ENCODE measurements around the gene TMEM170A. TPM values are rescaled to one million over a fixed set of nuclear protein-coding genes. Genes with fewer than 3 reads are reported as not detected.
A peak's percentile ranks its signal among the peaks of the same experiment; 100 is the strongest.

The TMEM170A gene
- total RNA-seq, 1 experiment from 2014 or later: 10.1 TPM

DNA sequence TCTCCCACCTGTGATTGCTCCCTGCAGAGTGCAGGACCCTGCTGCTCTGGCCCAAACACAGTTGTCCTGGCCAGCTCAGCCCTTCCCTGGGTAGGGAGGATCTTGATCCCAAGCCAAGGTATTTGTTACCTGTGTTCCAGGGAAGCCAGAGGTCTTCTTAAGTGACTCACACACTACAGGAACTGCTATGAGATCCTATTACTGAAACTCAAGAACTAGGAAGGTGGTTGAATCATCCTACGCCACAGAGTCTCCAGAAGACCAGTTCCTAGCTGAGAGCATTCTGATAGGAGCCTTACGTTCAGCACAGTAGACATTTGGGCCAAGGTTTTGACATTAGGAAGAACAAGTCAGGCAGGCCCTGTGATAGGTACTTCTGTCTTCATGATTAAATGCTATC lies 18.7 kb upstream of the TMEM170A start:
- intact Hi-C loops (cut with micrococcal nuclease): no loop called here
- TF ChIP-seq EZH2 (IDR thresholded peaks at IDR 0.05; ENCODE audit: low read length, unreplicated experiment) (no peak), EZH2phosphoT487 (IDR thresholded peaks at IDR 0.05; ENCODE audit: borderline replicate concordance, low read length) (no peak)
- TF ChIP-seq, protein P1, sequence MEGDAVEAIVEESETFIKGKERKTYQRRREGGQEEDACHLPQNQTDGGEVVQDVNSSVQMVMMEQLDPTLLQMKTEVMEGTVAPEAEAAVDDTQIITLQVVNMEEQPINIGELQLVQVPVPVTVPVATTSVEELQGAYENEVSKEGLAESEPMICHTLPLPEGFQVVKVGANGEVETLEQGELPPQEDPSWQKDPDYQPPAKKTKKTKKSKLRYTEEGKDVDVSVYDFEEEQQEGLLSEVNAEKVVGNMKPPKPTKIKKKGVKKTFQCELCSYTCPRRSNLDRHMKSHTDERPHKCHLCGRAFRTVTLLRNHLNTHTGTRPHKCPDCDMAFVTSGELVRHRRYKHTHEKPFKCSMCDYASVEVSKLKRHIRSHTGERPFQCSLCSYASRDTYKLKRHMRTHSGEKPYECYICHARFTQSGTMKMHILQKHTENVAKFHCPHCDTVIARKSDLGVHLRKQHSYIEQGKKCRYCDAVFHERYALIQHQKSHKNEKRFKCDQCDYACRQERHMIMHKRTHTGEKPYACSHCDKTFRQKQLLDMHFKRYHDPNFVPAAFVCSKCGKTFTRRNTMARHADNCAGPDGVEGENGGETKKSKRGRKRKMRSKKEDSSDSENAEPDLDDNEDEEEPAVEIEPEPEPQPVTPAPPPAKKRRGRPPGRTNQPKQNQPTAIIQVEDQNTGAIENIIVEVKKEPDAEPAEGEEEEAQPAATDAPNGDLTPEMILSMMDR (conservative IDR thresholded peaks at IDR 0.05; ENCODE audit: low read depth, low read length): no peak
- ATAC-seq: peak; percentile 96
- peak overlapping the region; percentile 99 for H3K27ac ChIP-seq (ENCODE audit: low read length)
- H2AFZ ChIP-seq (ENCODE audit: low read length): peak overlapping the region; percentile 37
- no TSS peak for BruUV-seq (replicated peaks)
- H3K27me3 ChIP-seq (ENCODE audit: low read length): no peaks in the 10 kb centered on the region
- DNase-seq: peak; percentile 96
- peaks cover 33% of the 10 kb centered on the region for H3K4me1 ChIP-seq (ENCODE audit: insufficient read depth, low read length)
- no peaks in the 10 kb centered on the region for H4K20me1 ChIP-seq (ENCODE audit: low read length)
- no peaks in the 10 kb centered on the region for H3K9me2 ChIP-seq (replicated peaks; ENCODE audit: low read length)
- no peaks in the 10 kb centered on the region for H3K36me3 ChIP-seq (ENCODE audit: low read depth, low read length)
- no peaks in the 10 kb centered on the region for H3K9me3 ChIP-seq (ENCODE audit: low read length)
- H3K4me2 ChIP-seq (ENCODE audit: low read length): peak overlapping the region; percentile 58
- peak overlapping the region; percentile 40; the same call in 1 of the 2 replicates for H3K4me3 ChIP-seq (ENCODE audit: low read length)
- ChIA-PET CTCF (interaction anchor here (0.5 kb wide), 1 partner anchor 73 kb away, joined by 3 read pairs; the partner anchor contains the start of gene TMEM231), POLR2A (ENCODE audit: unreplicated experiment) (interaction anchor here (0.6 kb wide), 1 partner anchor 165 kb away, joined by 3 read pairs; the partner anchor contains the start of gene TERF2IP)
- peak overlapping the region; percentile 66 for H3K9ac ChIP-seq (ENCODE audit: low read length)
- H3K79me2 ChIP-seq (ENCODE audit: low read length): no peaks in the 10 kb centered on the region
- no peaks in the 10 kb centered on the region for H3F3A ChIP-seq (ENCODE audit: low read length, unreplicated experiment)

DNA sequence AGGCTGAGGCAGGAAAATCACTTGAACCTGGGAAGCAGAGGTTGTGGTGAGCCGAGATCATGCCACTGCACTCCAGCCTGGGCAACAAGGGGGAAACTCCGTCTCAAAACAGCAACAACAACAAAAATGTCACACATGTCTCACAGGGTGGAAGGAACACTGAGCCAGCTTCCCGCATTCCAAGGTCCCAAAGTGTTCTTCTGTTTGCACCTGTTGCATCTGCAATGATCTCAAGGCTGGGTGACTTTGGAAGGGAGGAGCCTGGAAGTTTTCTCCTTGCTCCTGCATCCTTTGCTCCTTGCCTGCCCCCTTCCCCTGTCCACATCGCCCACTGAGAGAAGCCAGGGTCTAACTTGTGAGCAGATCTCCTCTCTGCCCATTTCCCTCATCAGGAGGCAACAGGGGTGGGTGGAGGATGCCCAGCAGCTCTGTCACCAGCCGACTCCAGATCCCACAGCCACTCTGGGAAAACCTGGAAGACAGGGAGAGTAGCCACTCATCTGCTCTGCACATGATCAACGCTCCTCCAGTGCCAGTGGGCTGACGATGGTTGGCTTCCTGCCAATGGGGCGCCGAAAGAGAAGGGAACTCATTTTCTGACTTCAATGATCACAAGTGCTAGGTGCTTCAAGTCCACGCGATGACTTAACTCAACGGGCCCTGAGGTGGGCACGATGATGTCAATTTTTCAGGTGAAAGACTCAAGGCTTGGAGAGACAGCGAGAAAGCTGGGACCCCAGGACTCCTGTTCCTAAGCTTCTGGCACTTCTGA lies 18.1 kb upstream of the TMEM170A start:
- peak overlapping the region; percentile 45 for H3K27ac ChIP-seq (ENCODE audit: low read length)
- H2AFZ ChIP-seq (ENCODE audit: low read length): no peak overlapping the region
- DNase-seq (no peak), ATAC-seq (no peak)
- no peak overlapping the region for H3K9ac ChIP-seq (ENCODE audit: low read length)
- POLR2A ChIA-PET (ENCODE audit: unreplicated experiment): interaction anchor here (0.6 kb wide), 1 partner anchor 165 kb away, joined by 3 read pairs; the partner anchor contains the start of gene TERF2IP
- no peaks in the 10 kb centered on the region for H4K20me1 ChIP-seq (ENCODE audit: low read length)
- CTCF ChIA-PET: no interaction called here
- TF ChIP-seq EZH2phosphoT487 (IDR thresholded peaks at IDR 0.05; ENCODE audit: borderline replicate concordance, low read length) (no peak), EZH2 (IDR thresholded peaks at IDR 0.05; ENCODE audit: low read length, unreplicated experiment) (no peak)
- TF ChIP-seq, protein P1 (conservative IDR thresholded peaks at IDR 0.05; ENCODE audit: low read depth, low read length): no peak
- H3K9me3 ChIP-seq (ENCODE audit: low read length): no peaks in the 10 kb centered on the region
- no peaks in the 10 kb centered on the region for H3F3A ChIP-seq (ENCODE audit: low read length, unreplicated experiment)
- H3K79me2 ChIP-seq (ENCODE audit: low read length): no peaks in the 10 kb centered on the region
- no TSS peak for BruUV-seq (replicated peaks)
- H3K4me3 ChIP-seq (ENCODE audit: low read length): no peak overlapping the region
- peak overlapping the region; percentile 41 for H3K4me2 ChIP-seq (ENCODE audit: low read length)
- no peaks in the 10 kb centered on the region for H3K27me3 ChIP-seq (ENCODE audit: low read length)
- no peaks in the 10 kb centered on the region for H3K36me3 ChIP-seq (ENCODE audit: low read depth, low read length)
- peaks cover 39% of the 10 kb centered on the region for H3K4me1 ChIP-seq (ENCODE audit: insufficient read depth, low read length)
- H3K9me2 ChIP-seq (replicated peaks; ENCODE audit: low read length): no peaks in the 10 kb centered on the region
- intact Hi-C loops (cut with micrococcal nuclease): no loop called here

DNA sequence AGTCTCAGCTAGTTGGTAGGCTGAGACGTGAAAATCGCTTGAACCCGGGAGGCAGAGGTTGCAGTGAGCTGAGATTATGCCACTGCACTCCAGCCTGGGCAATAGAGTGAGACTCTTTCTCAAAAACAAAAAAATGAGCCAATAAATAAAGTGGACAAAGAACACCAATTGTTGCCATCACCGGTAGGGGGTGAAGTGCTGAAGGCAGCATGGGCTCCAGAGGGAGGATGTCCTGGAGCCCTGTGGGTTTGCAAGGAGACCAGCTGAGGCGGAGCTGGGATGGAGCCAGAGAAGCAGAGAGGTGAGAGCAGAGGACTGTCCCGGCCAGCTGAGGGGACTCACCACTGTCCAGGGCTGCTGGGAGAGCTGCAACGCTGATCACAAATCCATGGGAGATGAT lies 17.0 kb upstream of the TMEM170A start:
- H3K4me3 ChIP-seq (ENCODE audit: low read length): no peak overlapping the region
- no peak overlapping the region for H2AFZ ChIP-seq (ENCODE audit: low read length)
- no TSS peak for BruUV-seq (replicated peaks)
- no peak overlapping the region for H3K9ac ChIP-seq (ENCODE audit: low read length)
- no peaks in the 10 kb centered on the region for H3K27me3 ChIP-seq (ENCODE audit: low read length)
- no peaks in the 10 kb centered on the region for H3K36me3 ChIP-seq (ENCODE audit: low read depth, low read length)
- TF ChIP-seq EZH2 (IDR thresholded peaks at IDR 0.05; ENCODE audit: low read length, unreplicated experiment) (no peak), EZH2phosphoT487 (IDR thresholded peaks at IDR 0.05; ENCODE audit: borderline replicate concordance, low read length) (no peak)
- TF ChIP-seq, protein P1 (conservative IDR thresholded peaks at IDR 0.05; ENCODE audit: low read depth, low read length): no peak
- DNase-seq: no peak
- ATAC-seq: no peak
- H3K79me2 ChIP-seq (ENCODE audit: low read length): no peaks in the 10 kb centered on the region
- H3K9me2 ChIP-seq (replicated peaks; ENCODE audit: low read length): no peaks in the 10 kb centered on the region
- H3K4me2 ChIP-seq (ENCODE audit: low read length): no peak overlapping the region
- POLR2A ChIA-PET (ENCODE audit: unreplicated experiment): interaction anchor here (0.6 kb wide), 1 partner anchor 27 kb away, joined by 3 read pairs; no protein-coding TSS in a partner anchor
- no peaks in the 10 kb centered on the region for H4K20me1 ChIP-seq (ENCODE audit: low read length)
- H3K27ac ChIP-seq (ENCODE audit: low read length): no peak overlapping the region
- peaks cover 50% of the 10 kb centered on the region for H3K4me1 ChIP-seq (ENCODE audit: insufficient read depth, low read length)
- no peaks in the 10 kb centered on the region for H3K9me3 ChIP-seq (ENCODE audit: low read length)
- no peaks in the 10 kb centered on the region for H3F3A ChIP-seq (ENCODE audit: low read length, unreplicated experiment)
- CTCF ChIA-PET: interaction anchor here (0.5 kb wide), 1 partner anchor 36 kb away, joined by 4 read pairs; no protein-coding TSS in a partner anchor
- intact Hi-C loops (cut with micrococcal nuclease): no loop called here

Data from PC-3 (cell line).